SK-N-SH (cell line): ENCODE data around the gene PROSER2. TPM values are rescaled to one million over a fixed set of nuclear protein-coding genes. Genes with fewer than 3 reads are reported as not detected.

Source experiments
- CTCF ChIA-PET: fragments of 300-600, 350-600 bp; formaldehyde crosslinking; extraction: SDS; loops from one replicate; lab custom pipeline; 2021; lab: Yijun Ruan, JAX
- POLR2A ChIA-PET: fragments of 350-600 bp; sonication (Branson Sonifier 250); formaldehyde crosslinking; extraction: SDS; loops from one replicate; lab custom pipeline; 2020; ENCODE audit warnings: antibody characterized with exemption, inconsistent platforms; lab: Yijun Ruan, JAX
- DNase-seq: peaks from one replicate; pipeline ENCODE4 v3.0.0; 2012
- H2AFZ ChIP-seq: fragments of 200-600 bp; sonication (generic); 2 replicates; pipeline ENCODE4 v1.8.1; 2016; ENCODE audit warnings: antibody characterized with exemption, mild to moderate bottlenecking, low read depth
- H3F3A ChIP-seq: fragments of 200-600 bp; sonication (generic); replicated peaks from 2 replicates; pipeline ENCODE3; 2016; ENCODE audit warnings: antibody characterized with exemption, mild to moderate bottlenecking; ENCODE audit not compliant: insufficient read depth
- H3K27ac ChIP-seq, 2 experiments: fragments of 200-500 bp in 1 of 2; fragments of 200-600 bp in 1 of 2; sonication (Bioruptor generic) in 1 of 2; sonication (generic), shearing (Covaris generic) in 1 of 2; 2 replicates each; pipeline versions ENCODE4 v1.5.1 to v1.6.1; 2014 to 2016; ENCODE audit warnings: low read depth in 2 of 2, inconsistent platforms in 1 of 2, low read length in 1 of 2, mild to moderate bottlenecking in 1 of 2, mixed read lengths in 1 of 2
- H3K27me3 ChIP-seq: fragments of 200-600 bp; sonication (generic), shearing (Covaris generic); 2 replicates; pipeline ENCODE4 v1.6.1; 2016; ENCODE audit warnings: mixed run types; ENCODE audit not compliant: insufficient read depth
- H3K36me3 ChIP-seq, 2 experiments: fragments of 200-500 bp in 1 of 2; fragments of 200-600 bp in 1 of 2; sonication (Bioruptor generic) in 1 of 2; sonication (generic) in 1 of 2; replicated peaks in 1 of 2; 2 replicates each; pipeline versions ENCODE3 to v1.5.1; 2014 to 2016; ENCODE audit warnings: low read length in 1 of 2, mild to moderate bottlenecking in 1 of 2; ENCODE audit not compliant: insufficient read depth in 2 of 2, control insufficient read depth in 1 of 2
- H3K4me1 ChIP-seq, 2 experiments: fragments of 200-500 bp in 1 of 2; fragments of 200-600 bp in 1 of 2; sonication (Bioruptor generic) in 1 of 2; sonication (generic), shearing (Covaris generic) in 1 of 2; 2 replicates each; pipeline versions ENCODE4 v1.5.1 to v1.6.1; 2014 to 2016; ENCODE audit warnings: low read depth in 1 of 2, low read length in 1 of 2, mixed run types in 1 of 2; ENCODE audit not compliant: insufficient read depth in 2 of 2, control insufficient read depth in 1 of 2
- H3K4me2 ChIP-seq: fragments of 200-600 bp; sonication (generic), shearing (Covaris generic); 2 replicates; pipeline ENCODE4 v1.6.1; 2017; ENCODE audit warnings: mixed run types
- H3K4me3 ChIP-seq, 2 experiments: fragments of 200-500 bp in 1 of 2; fragments of 200-600 bp in 1 of 2; sonication (Bioruptor generic) in 1 of 2; sonication (generic), shearing (Covaris generic) in 1 of 2; 2 replicates each; pipeline versions ENCODE4 v1.5.1 to v1.8.1; 2014 to 2016; ENCODE audit warnings: low read depth in 2 of 2, inconsistent platforms in 1 of 2, low read length in 1 of 2, mild to moderate bottlenecking in 1 of 2, mixed read lengths in 1 of 2, moderate library complexity in 1 of 2
- H3K79me2 ChIP-seq: fragments of 200-600 bp; sonication (generic); 2 replicates; pipeline ENCODE4 v1.8.1; 2017; ENCODE audit warnings: mild to moderate bottlenecking; ENCODE audit not compliant: insufficient read depth
- H3K9ac ChIP-seq: fragments of 200-600 bp; sonication (generic); 2 replicates; pipeline ENCODE4 v1.6.1; 2017; ENCODE audit warnings: mixed run types
- H3K9me2 ChIP-seq: fragments of 200-600 bp; sonication (generic); 2 replicates; pipeline ENCODE4 v1.6.1; 2017; ENCODE audit warnings: mixed run types
- H3K9me3 ChIP-seq: fragments of 200-600 bp; sonication (generic); 2 replicates; pipeline ENCODE4 v1.6.1; 2017; ENCODE audit warnings: mixed run types, mild to moderate bottlenecking, moderate library complexity
- H4K20me1 ChIP-seq: fragments of 200-600 bp; sonication (generic); 2 replicates; pipeline ENCODE4 v1.6.1; 2017; ENCODE audit warnings: mild to moderate bottlenecking, mixed run types; ENCODE audit not compliant: insufficient read depth
- CHD2 ChIP-seq: fragments of 150-350 bp; IDR thresholded peaks from 2 replicates; pipeline ENCODE4 v1.6.1; 2018; ENCODE audit warnings: low read length; ENCODE audit not compliant: partially characterized antibody
- CTCF ChIP-seq: fragments of 200-600 bp; sonication (generic); IDR thresholded peaks from 2 replicates; pipeline ENCODE4 v1.6.1; 2017; ENCODE audit warnings: antibody characterized with exemption, mild to moderate bottlenecking, moderate library complexity
- ELF1 ChIP-seq: IDR thresholded peaks from 2 replicates; pipeline ENCODE4 v1.4.0; 2012
- EZH2phosphoT487 ChIP-seq: fragments of 200-600 bp; sonication (generic); IDR thresholded peaks from 2 replicates; pipeline ENCODE4 v1.6.1; 2017; ENCODE audit warnings: low read depth, mixed run types, mild to moderate bottlenecking, antibody characterized with exemption, moderate library complexity, borderline replicate concordance
- FOSL2 ChIP-seq: IDR thresholded peaks from 2 replicates; pipeline ENCODE4 v1.4.0; 2012; ENCODE audit warnings: low read depth, mild to moderate bottlenecking, moderate library complexity, borderline replicate concordance
- FOXJ3 ChIP-seq: sonication (generic); formaldehyde crosslinking; IDR thresholded peaks from 2 replicates; pipeline ENCODE4 v1.5.1; 2020; ENCODE audit warnings: mild to moderate bottlenecking, missing genetic modification reagents
- FOXM1 ChIP-seq: IDR thresholded peaks from 2 replicates; pipeline ENCODE4 v1.4.0; 2012; ENCODE audit warnings: low read depth, mild to moderate bottlenecking
- GATA2 ChIP-seq: sonication (generic); formaldehyde crosslinking; IDR thresholded peaks from 2 replicates; pipeline ENCODE4 v1.5.0; 2020; ENCODE audit warnings: mild to moderate bottlenecking, missing genetic modification reagents
- NRF1 ChIP-seq: IDR thresholded peaks from 2 replicates; pipeline ENCODE4 v1.6.1; 2012; ENCODE audit warnings: low read depth, mild to moderate bottlenecking, low read length
- RCOR1 ChIP-seq: fragments of 150-350 bp; IDR thresholded peaks from 2 replicates; pipeline ENCODE4 v1.6.1; 2017; ENCODE audit warnings: antibody characterized with exemption, low read length
- RFX5 ChIP-seq: IDR thresholded peaks from 2 replicates; pipeline ENCODE4 v1.6.1; 2012; ENCODE audit warnings: mild to moderate bottlenecking, improper control_type of control experiment, low read length
- RXRA ChIP-seq: IDR thresholded peaks from 2 replicates; pipeline ENCODE4 v1.4.0; 2012; ENCODE audit warnings: low read depth, mild to moderate bottlenecking, borderline replicate concordance
- SMC3 ChIP-seq: IDR thresholded peaks from 2 replicates; pipeline ENCODE4 v1.6.1; 2012; ENCODE audit warnings: low read depth, low read length, improper control_type of control experiment
- TAF1 ChIP-seq: IDR thresholded peaks from 2 replicates; pipeline ENCODE4 v1.6.1; 2012; ENCODE audit warnings: low read depth, mild to moderate bottlenecking, low read length, moderate library complexity, borderline replicate concordance
- TCF12 ChIP-seq: IDR thresholded peaks from 2 replicates; pipeline ENCODE4 v1.4.0; 2012
- TEAD4 ChIP-seq: IDR thresholded peaks from 2 replicates; pipeline ENCODE4 v1.4.0; 2012; ENCODE audit warnings: mild to moderate bottlenecking, borderline replicate concordance; ENCODE audit not compliant: insufficient read depth
- WGBS: methylation state at CpG from one replicate; pipeline ENCODE4 v1.1.6; 2017; ENCODE audit warnings: low lambda C conversion rate; 5-methylcytosine and 5-hydroxymethylcytosine counted together
- polyA plus RNA-seq, 3 experiments: library from polyadenylated mRNA; depleted of rRNA; stranded (reverse); fragments of >200 nt; gene quantifications; 2 replicates each; pipeline ENCODE4 v1.2.3, GENCODE V29; 2012
- TF ChIP-seq, protein P1 (sequence below): IDR thresholded peaks from 2 replicates; pipeline ENCODE4; 2012
- TF ChIP-seq, protein P2 (sequence below): IDR thresholded peaks from 2 replicates; pipeline ENCODE4 v1.6.1; 2012; ENCODE audit warnings: mild to moderate bottlenecking, low read depth, low read length, moderate library complexity

Gene PROSER2
- polyA plus RNA-seq, 1 of the 3 experiments (the other 2 are of a cell fraction) = 0.95 TPM

DNA sequence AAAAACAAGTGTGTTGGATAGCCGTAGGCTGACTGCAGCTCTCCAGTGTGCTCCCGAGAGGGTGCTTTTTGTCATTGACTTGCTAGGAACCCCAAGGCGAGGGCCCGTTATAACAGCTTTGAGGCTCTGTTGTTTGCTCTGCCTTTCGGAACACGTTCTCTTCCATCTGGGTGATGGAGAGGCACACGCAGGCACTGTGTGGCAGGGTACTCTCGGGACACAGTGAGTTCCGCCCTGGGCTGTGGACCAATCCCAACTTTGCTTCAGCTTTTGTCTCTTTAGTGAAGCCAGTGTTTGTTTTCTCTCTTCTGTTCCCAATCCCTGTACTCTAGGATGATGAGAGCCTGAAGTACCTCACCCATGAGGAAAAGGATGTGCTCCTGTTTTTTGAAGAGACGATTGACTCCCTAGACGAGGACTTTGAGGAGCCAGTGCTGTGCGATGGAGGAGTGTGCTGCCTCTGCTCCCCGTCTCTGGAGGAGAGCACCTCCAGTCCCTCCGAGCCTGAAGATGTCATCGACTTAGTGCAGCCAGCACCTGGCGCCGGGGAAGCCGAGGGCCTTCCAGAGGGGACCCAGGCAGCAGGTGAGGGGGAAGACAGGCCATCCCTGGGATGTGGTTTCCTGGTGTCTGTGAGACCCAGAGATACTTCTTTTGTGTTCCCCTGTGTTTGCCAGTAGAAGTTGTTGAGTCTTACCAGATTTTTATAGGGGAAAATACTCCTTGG, 43.2 kb downstream of the PROSER2 start:
- ChIA-PET CTCF (no interaction called here), POLR2A (no interaction called here)
- Histone ChIP-seq H3K27ac (no peak overlapping the region), H4K20me1 (no peaks in the 10 kb centered on the region), H3K4me1 (no peaks in the 10 kb centered on the region), H3K9me2 (no peaks in the 10 kb centered on the region), H3K9ac (no peak overlapping the region), H3F3A (no peaks in the 10 kb centered on the region), H3K4me2 (no peak overlapping the region), H3K27me3 (no peaks in the 10 kb centered on the region), H2AFZ (no peak overlapping the region), H3K9me3 (no peaks in the 10 kb centered on the region), H3K4me3 (no peak overlapping the region), H3K36me3 (no peaks in the 10 kb centered on the region), H3K79me2 (no peaks in the 10 kb centered on the region)
- WGBS = 91% methylated on average over 17 of the region's 18 CpGs
- no peak for DNase-seq
- TF ChIP-seq TCF12 (no peak), EZH2phosphoT487 (no peak), RFX5 (no peak), GATA2 (no peak), SMC3 (no peak), FOXJ3 (no peak), FOXM1 (no peak), RXRA (no peak), NRF1 (no peak), CHD2 (no peak), CTCF (no peak), FOSL2 (no peak)

DNA sequence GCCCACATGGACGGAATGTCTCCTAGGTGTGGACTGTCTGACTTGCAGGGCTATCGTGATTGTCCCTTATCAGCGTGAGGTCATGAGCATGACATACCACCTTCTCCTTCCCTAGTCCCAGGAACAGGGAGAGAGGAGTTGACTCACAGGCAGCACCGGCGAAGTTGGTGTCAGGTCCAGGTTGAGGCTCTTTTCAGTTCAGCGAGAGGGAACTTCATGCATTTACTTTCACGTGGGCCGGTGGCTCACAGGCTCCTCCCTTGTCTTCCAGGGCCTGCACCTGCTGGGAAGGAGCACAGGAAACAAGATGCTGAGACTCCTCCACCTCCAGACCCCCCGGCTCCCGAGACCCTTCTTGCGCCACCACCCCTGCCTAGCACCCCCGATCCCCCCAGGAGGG, 46.1 kb downstream of the PROSER2 start:
- no peak for DNase-seq
- Histone ChIP-seq H3K9me3 (no peaks in the 10 kb centered on the region), H3K36me3 (no peaks in the 10 kb centered on the region), H3F3A (no peaks in the 10 kb centered on the region), H3K79me2 (no peaks in the 10 kb centered on the region), H3K9me2 (no peaks in the 10 kb centered on the region), H3K4me3 (no peak overlapping the region), H3K4me2 (no peak overlapping the region), H4K20me1 (no peaks in the 10 kb centered on the region), H3K9ac (no peak overlapping the region), H3K27ac (no peak overlapping the region), H2AFZ (no peak overlapping the region), H3K27me3 (no peaks in the 10 kb centered on the region), H3K4me1 (no peaks in the 10 kb centered on the region)
- 88% methylated on average over 8 of the region's 12 CpGs for WGBS
- TF ChIP-seq FOSL2 (no peak), ELF1 (no peak), TAF1 (no peak), CTCF (no peak), TEAD4 (no peak), RCOR1 (no peak)
- TF ChIP-seq, protein P1, sequence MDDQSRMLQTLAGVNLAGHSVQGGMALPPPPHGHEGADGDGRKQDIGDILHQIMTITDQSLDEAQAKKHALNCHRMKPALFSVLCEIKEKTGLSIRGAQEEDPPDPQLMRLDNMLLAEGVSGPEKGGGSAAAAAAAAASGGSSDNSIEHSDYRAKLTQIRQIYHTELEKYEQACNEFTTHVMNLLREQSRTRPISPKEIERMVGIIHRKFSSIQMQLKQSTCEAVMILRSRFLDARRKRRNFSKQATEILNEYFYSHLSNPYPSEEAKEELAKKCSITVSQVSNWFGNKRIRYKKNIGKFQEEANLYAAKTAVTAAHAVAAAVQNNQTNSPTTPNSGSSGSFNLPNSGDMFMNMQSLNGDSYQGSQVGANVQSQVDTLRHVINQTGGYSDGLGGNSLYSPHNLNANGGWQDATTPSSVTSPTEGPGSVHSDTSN = no peak
- TF ChIP-seq, protein P2, sequence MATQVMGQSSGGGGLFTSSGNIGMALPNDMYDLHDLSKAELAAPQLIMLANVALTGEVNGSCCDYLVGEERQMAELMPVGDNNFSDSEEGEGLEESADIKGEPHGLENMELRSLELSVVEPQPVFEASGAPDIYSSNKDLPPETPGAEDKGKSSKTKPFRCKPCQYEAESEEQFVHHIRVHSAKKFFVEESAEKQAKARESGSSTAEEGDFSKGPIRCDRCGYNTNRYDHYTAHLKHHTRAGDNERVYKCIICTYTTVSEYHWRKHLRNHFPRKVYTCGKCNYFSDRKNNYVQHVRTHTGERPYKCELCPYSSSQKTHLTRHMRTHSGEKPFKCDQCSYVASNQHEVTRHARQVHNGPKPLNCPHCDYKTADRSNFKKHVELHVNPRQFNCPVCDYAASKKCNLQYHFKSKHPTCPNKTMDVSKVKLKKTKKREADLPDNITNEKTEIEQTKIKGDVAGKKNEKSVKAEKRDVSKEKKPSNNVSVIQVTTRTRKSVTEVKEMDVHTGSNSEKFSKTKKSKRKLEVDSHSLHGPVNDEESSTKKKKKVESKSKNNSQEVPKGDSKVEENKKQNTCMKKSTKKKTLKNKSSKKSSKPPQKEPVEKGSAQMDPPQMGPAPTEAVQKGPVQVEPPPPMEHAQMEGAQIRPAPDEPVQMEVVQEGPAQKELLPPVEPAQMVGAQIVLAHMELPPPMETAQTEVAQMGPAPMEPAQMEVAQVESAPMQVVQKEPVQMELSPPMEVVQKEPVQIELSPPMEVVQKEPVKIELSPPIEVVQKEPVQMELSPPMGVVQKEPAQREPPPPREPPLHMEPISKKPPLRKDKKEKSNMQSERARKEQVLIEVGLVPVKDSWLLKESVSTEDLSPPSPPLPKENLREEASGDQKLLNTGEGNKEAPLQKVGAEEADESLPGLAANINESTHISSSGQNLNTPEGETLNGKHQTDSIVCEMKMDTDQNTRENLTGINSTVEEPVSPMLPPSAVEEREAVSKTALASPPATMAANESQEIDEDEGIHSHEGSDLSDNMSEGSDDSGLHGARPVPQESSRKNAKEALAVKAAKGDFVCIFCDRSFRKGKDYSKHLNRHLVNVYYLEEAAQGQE = no peak
- POLR2A ChIA-PET = no interaction called here
- CTCF ChIA-PET = interaction anchor here (1.2 kb wide), 1 partner anchor 12 kb away, joined by 3 read pairs; no protein-coding TSS in a partner anchor
